HepG2 (cell line): ENCODE results near the gene UBQLN4. TPM values are rescaled to one million over a fixed set of nuclear protein-coding genes. Genes with fewer than 3 reads are reported as not detected.
A peak's percentile ranks its signal among the peaks of the same experiment; 100 is the strongest.

Experiments used
- ADNP ChIP-seq: sonication (generic); formaldehyde crosslinking; IDR thresholded peaks from 2 replicates; pipeline ENCODE4 v1.4.0; 2020; ENCODE audit warnings: missing genetic modification reagents
- ARID4A ChIP-seq: sonication (generic); formaldehyde crosslinking; IDR thresholded peaks from 2 replicates; pipeline ENCODE4 v1.5.0; 2020; ENCODE audit warnings: mild to moderate bottlenecking, missing genetic modification reagents, borderline replicate concordance
- E2F2 ChIP-seq: sonication (generic); formaldehyde crosslinking; IDR thresholded peaks from 2 replicates; pipeline ENCODE4 v1.4.0; 2020; ENCODE audit warnings: missing genetic modification reagents, borderline replicate concordance
- ELF3 ChIP-seq: IDR thresholded peaks from 2 replicates; pipeline ENCODE4 v1.6.1; 2016; ENCODE audit warnings: missing genetic modification reagents, missing compliant biosample characterization
- GABPB1 ChIP-seq: IDR thresholded peaks from 2 replicates; pipeline ENCODE4 v1.6.1; 2016; ENCODE audit warnings: mild to moderate bottlenecking, missing genetic modification reagents, moderate library complexity, missing compliant biosample characterization
- KDM5A ChIP-seq: fragments of 200-600 bp; sonication (generic); IDR thresholded peaks from 2 replicates; pipeline ENCODE4 v1.7.0; 2018; ENCODE audit warnings: antibody characterized with exemption, mild to moderate bottlenecking, low read length, borderline replicate concordance
- KLF9 ChIP-seq: IDR thresholded peaks from 2 replicates; pipeline ENCODE4 v1.6.1; 2016; ENCODE audit warnings: low read depth
- MYC ChIP-seq: sonication (generic); formaldehyde crosslinking; IDR thresholded peaks from 2 replicates; pipeline ENCODE4 v1.9.0; 2021; ENCODE audit warnings: missing genetic modification reagents, borderline replicate concordance
- PCBP1 ChIP-seq: fragments of 200-400 bp; formaldehyde crosslinking; IDR thresholded peaks from 2 replicates; pipeline ENCODE4 v1.6.1; 2017; ENCODE audit warnings: mild to moderate bottlenecking, low read depth, low read length, borderline replicate concordance
- RXRA ChIP-seq: sonication (generic); formaldehyde crosslinking; IDR thresholded peaks from 2 replicates; pipeline ENCODE4 v1.5.1; 2020; ENCODE audit warnings: missing genetic modification reagents
- USF2 ChIP-seq, 2 experiments: sonication (generic) in 1 of 2; formaldehyde crosslinking in 1 of 2; IDR thresholded peaks; 2 replicates each; pipeline versions ENCODE4 v1.5.1 to v1.6.1; 2011 to 2020; ENCODE audit warnings: borderline replicate concordance in 1 of 2, low read depth in 1 of 2, low read length in 1 of 2, mild to moderate bottlenecking in 1 of 2, missing genetic modification reagents in 1 of 2, moderate library complexity in 1 of 2
- ZGPAT ChIP-seq: IDR thresholded peaks from 2 replicates; pipeline ENCODE4 v1.6.1; 2016; ENCODE audit warnings: mild to moderate bottlenecking
- ZNF768 ChIP-seq: sonication (generic); formaldehyde crosslinking; IDR thresholded peaks from 2 replicates; pipeline ENCODE4 v1.4.0; 2020; ENCODE audit warnings: missing genetic modification reagents
- ZZZ3 ChIP-seq: sonication (generic); formaldehyde crosslinking; IDR thresholded peaks from 2 replicates; pipeline ENCODE4 v1.4.0; 2020; ENCODE audit warnings: missing genetic modification reagents, mild to moderate bottlenecking, borderline replicate concordance
- polyA plus RNA-seq, 8 experiments: library from polyadenylated mRNA; depleted of rRNA in 3 of 8; stranded (reverse) in 7 of 8; unstranded in 1 of 8; fragments of >200 nt; fragmentation: Illumina TruSeq in 4 of 8; extraction: Trizol in 4 of 8; gene quantifications; 2 replicates each; pipeline versions ENCODE4 v1.2.1 to v1.2.3, GENCODE V29; 2011 to 2016; ENCODE audit warnings: low read depth in 4 of 8, missing spikeins in 1 of 8, mixed read lengths in 1 of 8; ENCODE audit not compliant: insufficient read depth in 1 of 8
- total RNA-seq, 5 experiments: library from RNA; depleted of rRNA; stranded (reverse); fragments of >200 nt; fragmentation: Illumina TruSeq; extraction: Trizol; gene quantifications; 2 replicates each; pipeline ENCODE4 v1.2.3, GENCODE V29; 2016; ENCODE audit warnings: low read depth in 1 of 5
- TF ChIP-seq, protein P1 (sequence below), 2 experiments: sonication (generic) in 1 of 2; formaldehyde crosslinking in 1 of 2; IDR thresholded peaks; 2 replicates each; pipeline versions ENCODE4 v1.4.0 to v1.6.1; 2018 to 2020; ENCODE audit warnings: missing genetic modification reagents in 2 of 2, borderline replicate concordance in 1 of 2, low read depth in 1 of 2, mild to moderate bottlenecking in 1 of 2, missing biosample characterization in 1 of 2

The UBQLN4 gene
- total and polyA plus RNA-seq, 2 of the 13 experiments (the other 11 are each of a cell fraction or from before 2014, with no cell fraction given), result 31.5 to 39.8 TPM

GRCh38 chr1:156052862-156053767 lies 483 bp downstream of the UBQLN4 start (continued):
- TF ChIP-seq ZGPAT (CRISPR knock-in tag), result peak; percentile 48
- no peak for TF ChIP-seq E2F2 (CRISPR knock-in tag)
- TF ChIP-seq KDM5A, result no peak; the same call in 1 of the 2 replicates
- TF ChIP-seq KLF9 (CRISPR knock-in tag), result no peak
- peak; percentile 49; the same call in 1 of the 2 replicates for TF ChIP-seq RXRA (CRISPR knock-in tag)
- TF ChIP-seq, protein P1, sequence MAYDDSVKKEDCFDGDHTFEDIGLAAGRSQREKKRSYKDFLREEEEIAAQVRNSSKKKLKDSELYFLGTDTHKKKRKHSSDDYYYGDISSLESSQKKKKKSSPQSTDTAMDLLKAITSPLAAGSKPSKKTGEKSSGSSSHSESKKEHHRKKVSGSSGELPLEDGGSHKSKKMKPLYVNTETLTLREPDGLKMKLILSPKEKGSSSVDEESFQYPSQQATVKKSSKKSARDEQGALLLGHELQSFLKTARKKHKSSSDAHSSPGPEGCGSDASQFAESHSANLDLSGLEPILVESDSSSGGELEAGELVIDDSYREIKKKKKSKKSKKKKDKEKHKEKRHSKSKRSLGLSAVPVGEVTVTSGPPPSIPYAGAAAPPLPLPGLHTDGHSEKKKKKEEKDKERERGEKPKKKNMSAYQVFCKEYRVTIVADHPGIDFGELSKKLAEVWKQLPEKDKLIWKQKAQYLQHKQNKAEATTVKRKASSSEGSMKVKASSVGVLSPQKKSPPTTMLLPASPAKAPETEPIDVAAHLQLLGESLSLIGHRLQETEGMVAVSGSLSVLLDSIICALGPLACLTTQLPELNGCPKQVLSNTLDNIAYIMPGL (CRISPR knock-in tag; IDR thresholded peaks at IDR 0.05; ENCODE audit: borderline replicate concordance in 1 of 2, low read depth in 1 of 2), result peak in 1 of 2 experiments; percentile 73; a peak in 2 of 4 replicates
- 0 out of 2 replicates have a peak, but pooled peaks have one; percentile 17 for TF ChIP-seq PCBP1
- TF ChIP-seq GABPB1 (CRISPR knock-in tag), result peak; percentile 40; the same call in 1 of the 2 replicates
- TF ChIP-seq ELF3, result 0 out of 2 replicates have a peak, but pooled peaks have one; percentile 7
- TF ChIP-seq MYC (CRISPR knock-in tag), result peak; percentile 70; the same call in 1 of the 2 replicates
- TF ChIP-seq ZNF768 (CRISPR knock-in tag), result peak; percentile 69; the same call in 1 of the 2 replicates
- TF ChIP-seq USF2 (IDR thresholded peaks at IDR 0.05; ENCODE audit: low read depth, low read length), result no peak
- TF ChIP-seq USF2 (CRISPR knock-in tag; IDR thresholded peaks at IDR 0.05; ENCODE audit: borderline replicate concordance), result no peak
- no peak for TF ChIP-seq ADNP
- no peak for TF ChIP-seq ZZZ3
- peak; percentile 30; the same call in 1 of the 2 replicates for TF ChIP-seq ARID4A (CRISPR knock-in tag)
